A673 (cell line): Measurements from ENCODE around the gene DGCR8.

Experiments used
- CTCF ChIP-seq: fragments of 300-800, 200-600 bp; sonication (generic); conservative IDR thresholded peaks from 2 replicates; pipeline ENCODE4 v1.5.1; 2017; ENCODE audit warnings: low read depth, mild to moderate bottlenecking, antibody characterized with exemption, low read length, moderate library complexity, mixed read lengths
- EZH2 ChIP-seq: fragments of 200-600 bp; sonication (generic); IDR thresholded peaks from 2 replicates; pipeline ENCODE4 v1.6.1; 2017; ENCODE audit warnings: borderline replicate concordance, low read depth, mild to moderate bottlenecking, mixed read lengths, antibody characterized with exemption, low read length; ENCODE audit not compliant: poor library complexity, severe bottlenecking

GRCh38 chr22:20069331-20070042, 10.6 kb upstream of the DGCR8 start:
- TF ChIP-seq CTCF (no peak), EZH2 (no peak)
